K562 (cell line): ENCODE measurements around the gene PVALEF. TPM values are rescaled to one million over a fixed set of nuclear protein-coding genes. Genes with fewer than 3 reads are reported as not detected.
A peak's percentile ranks its signal among the peaks of the same experiment; 100 is the strongest.

ENCODE experiments used
- ATAC-seq: fragments of 200-7000 bp; cut with Tn5 transposase; 3 replicates; pipeline ENCODE4 v1.9.1; 2020; ENCODE audit warnings: moderate library complexity
- BruUV-seq: library from RNA; stranded (reverse); fragments of 400-500 nt; replicated peaks from 2 replicates; lab custom pipeline; 2021; lab: Mats Ljungman, UMichigan
- CTCF ChIA-PET: fragments of 300-600 bp; formaldehyde crosslinking; extraction: SDS; loops from one replicate; lab custom pipeline; 2021; ENCODE audit warnings: low intra/inter-chr PET ratio; lab: Yijun Ruan, JAX
- POLR2A ChIA-PET: fragments of 300-600, 350-650 bp; sonication (Branson Sonifier 250); formaldehyde crosslinking; extraction: SDS; loops from one replicate; lab custom pipeline; 2021; ENCODE audit warnings: antibody characterized with exemption, inconsistent platforms; lab: Yijun Ruan, JAX
- DNase-seq, 4 experiments: peaks; one replicate each; pipeline versions ENCODE4 v3.0.0 to v3.0.0-alpha.2; 2011 to 2018; ENCODE audit warnings: low spot score in 3 of 4, mixed read lengths in 3 of 4; ENCODE audit errors: extremely low read depth in 1 of 4
- FAIRE-seq: peaks from 2 replicates; lab custom pipeline; 2011; peaks lifted over from hg19 to GRCh38; lab: Jason Lieb, UNC
- H2AFZ ChIP-seq: 2 replicates; pipeline ENCODE4 v1.6.0; 2011; ENCODE audit warnings: low read depth, low read length, control low read depth, inconsistent platforms
- H3K27ac ChIP-seq: fragments of 200-600 bp; 3 replicates; pipeline ENCODE4 v1.8.0; 2011; ENCODE audit warnings: low read depth, mild to moderate bottlenecking, control low read depth, inconsistent platforms, low read length, moderate library complexity, mixed read lengths; ENCODE audit errors: extremely low read depth
- H3K27me3 ChIP-seq, 2 experiments: fragments of 300-600 bp in 1 of 2; 2 replicates in 1 of 2; 3 replicates in 1 of 2; pipeline versions ENCODE4 v1.6.0 to v1.8.0; 2011; ENCODE audit warnings: inconsistent platforms in 2 of 2, low read length in 2 of 2, mild to moderate bottlenecking in 1 of 2, mixed read lengths in 1 of 2, moderate library complexity in 1 of 2; ENCODE audit not compliant: control insufficient read depth in 2 of 2, insufficient read depth in 2 of 2
- H3K36me3 ChIP-seq: fragments of 300-600 bp; 3 replicates; pipeline ENCODE4 v1.8.0; 2011; ENCODE audit warnings: mild to moderate bottlenecking, low read length, inconsistent platforms; ENCODE audit not compliant: control insufficient read depth, insufficient read depth
- H3K4me1 ChIP-seq, 2 experiments: fragments of 200-600 bp in 1 of 2; replicated peaks in 1 of 2; 2 replicates in 1 of 2; 3 replicates in 1 of 2; pipeline versions ENCODE4 v1.5.1 to v1.8.0; 2011; ENCODE audit warnings: inconsistent platforms in 2 of 2, low read length in 2 of 2, mild to moderate bottlenecking in 1 of 2, mixed read lengths in 1 of 2, moderate library complexity in 1 of 2; ENCODE audit not compliant: control insufficient read depth in 2 of 2, insufficient read depth in 2 of 2
- H3K4me2 ChIP-seq: 2 replicates; pipeline ENCODE4 v1.6.1; 2011; ENCODE audit warnings: low read length, control low read depth, inconsistent platforms, mixed read lengths; ENCODE audit not compliant: insufficient read depth
- H3K4me3 ChIP-seq: fragments of 200-600 bp; sonication (generic), shearing (Covaris generic); 2 replicates; pipeline ENCODE4 v1.5.1; 2016; ENCODE audit warnings: control low read depth, inconsistent platforms
- H3K79me2 ChIP-seq: fragments of 200-600 bp; 3 replicates; pipeline ENCODE4 v1.8.0; 2011; ENCODE audit warnings: low read length, inconsistent platforms; ENCODE audit not compliant: control insufficient read depth, insufficient read depth
- H3K9ac ChIP-seq, 2 experiments: 2 replicates each; pipeline versions ENCODE4 v1.6.0 to v1.6.1; 2011; ENCODE audit warnings: low read depth in 2 of 2, low read length in 2 of 2, control low read depth in 1 of 2, inconsistent platforms in 1 of 2, mild to moderate bottlenecking in 1 of 2, mixed read lengths in 1 of 2; ENCODE audit not compliant: insufficient read depth in 1 of 2
- H3K9me1 ChIP-seq: one replicate; pipeline ENCODE4 v1.6.0; 2011; ENCODE audit warnings: inconsistent platforms, mild to moderate bottlenecking, low read length, moderate library complexity; ENCODE audit not compliant: control insufficient read depth, insufficient read depth
- H3K9me3 ChIP-seq: replicated peaks from 2 replicates; pipeline ENCODE4 v1.5.1; 2011; ENCODE audit warnings: low read depth, low read length, inconsistent platforms; ENCODE audit not compliant: control insufficient read depth, insufficient read depth
- H4K20me1 ChIP-seq: replicated peaks from 2 replicates; pipeline ENCODE4 v1.6.1; 2011; ENCODE audit warnings: low read length, inconsistent platforms, mixed read lengths; ENCODE audit not compliant: control insufficient read depth, insufficient read depth
- KDM5B ChIP-seq: fragments of 200-600 bp; sonication (generic); IDR thresholded peaks from 2 replicates; pipeline ENCODE4 v1.6.1; 2012; ENCODE audit warnings: low read depth, mild to moderate bottlenecking, moderate library complexity, low read length, control low read depth, inconsistent platforms; ENCODE audit not compliant: insufficient replicate concordance
- WGBS: fragments of 100-300 bp; shearing (Covaris generic); methylation state at CpG from one replicate; pipeline ENCODE4 v1.1.6; 2016; ENCODE audit warnings: low coverage, mixed read lengths; ENCODE audit not compliant: insufficient coverage; ENCODE audit errors: missing lambda C conversion rate; 5-methylcytosine and 5-hydroxymethylcytosine counted together
- in situ Hi-C: fragments of 300-500 bp; cut with MboI; formaldehyde crosslinking; loops from 4 replicates; pipeline ENCODE4 v1.15.0; 2018; ENCODE audit warnings: inconsistent platforms, mixed read lengths
- intact Hi-C: fragments of 100-400 bp; cut with micrococcal nuclease; formaldehyde crosslinking; loops from 2 replicates; pipeline ENCODE4 v1.14.2; 2022
- polyA plus RNA-seq, 8 experiments: library from polyadenylated mRNA; depleted of rRNA in 4 of 8; stranded (reverse) in 5 of 8; unstranded in 3 of 8; fragments of >200 nt; fragmentation: Nextera tagmentation in 2 of 8; fragmentation: Illumina TruSeq in 1 of 8; extraction: Ambion mirVana in 2 of 8; extraction: Trizol in 1 of 8; gene quantifications; 2 replicates each; pipeline versions ENCODE4 v1.2.1 to v1.2.3, GENCODE V29; 2011 to 2014; ENCODE audit warnings: inconsistent platforms in 1 of 8, missing spikeins in 1 of 8
- total RNA-seq, 7 experiments: library from RNA; depleted of rRNA in 6 of 7; stranded (reverse); fragments of >200 nt in 6 of 7; fragmentation: Illumina TruSeq in 2 of 7; extraction: Trizol in 2 of 7; gene quantifications; 2 replicates each; pipeline versions ENCODE4 v1.2.1 to v1.2.3, GENCODE V29; 2011 to 2021; ENCODE audit warnings: low replicate concordance in 1 of 7
- TF ChIP-seq, protein P1 (sequence below), 2 experiments: IDR thresholded peaks; 2 replicates each; pipeline ENCODE4 v1.6.1; 2012; ENCODE audit warnings: improper control_type of control experiment in 2 of 2, low read depth in 2 of 2, low read length in 2 of 2, borderline replicate concordance in 1 of 2
- TF ChIP-seq, protein P2 (sequence below): fragments of 200-800 bp; sonication (Bioruptor generic); IDR thresholded peaks from 2 replicates; pipeline ENCODE4 v1.6.1; 2017; ENCODE audit warnings: missing genetic modification characterization, missing compliant biosample characterization

The PVALEF gene
- total and polyA plus RNA-seq, 9 of the 15 experiments (the other 6 are each of a cell fraction or from before 2014, with no cell fraction given) = not detected

DNA sequence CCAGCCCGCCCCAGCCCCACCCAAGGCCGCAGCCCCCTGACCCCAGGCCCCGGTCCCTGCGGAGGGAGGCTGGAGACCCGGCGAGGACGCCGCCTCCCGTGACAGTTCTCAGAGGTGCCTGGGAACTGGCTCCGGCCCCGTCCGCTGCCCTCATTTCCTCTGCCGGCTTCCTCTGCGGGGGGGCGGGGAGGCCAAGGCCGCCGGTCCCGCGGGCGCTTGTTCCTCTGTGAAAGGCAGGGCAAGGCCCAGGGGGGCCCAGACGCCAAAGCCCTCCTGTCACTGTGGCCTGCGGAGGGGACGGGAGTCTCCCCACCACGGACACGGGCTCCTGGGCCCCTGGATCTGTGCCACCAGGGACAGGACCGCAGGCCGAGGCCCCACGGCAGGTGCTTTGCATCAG lies 5.0 kb upstream of the PVALEF start:
- no peaks in the 10 kb centered on the region for H3K9me1 ChIP-seq
- CTCF ChIA-PET = no interaction called here
- POLR2A ChIA-PET = no interaction called here
- no peak overlapping the region for H3K4me3 ChIP-seq
- in situ Hi-C loops (no loop called here), intact Hi-C loops (no loop called here)
- H2AFZ ChIP-seq = no peak overlapping the region
- no peaks in the 10 kb centered on the region; the same call in 1 of the 2 replicates for H4K20me1 ChIP-seq
- H3K4me1 ChIP-seq = peaks cover 0 to 79% of the 10 kb centered on the region in 2 experiments; a peak in 2 of 5 replicates
- no peak overlapping the region for H3K27ac ChIP-seq
- no TSS peak for BruUV-seq
- TF ChIP-seq KDM5B = no peak
- TF ChIP-seq, protein P1, sequence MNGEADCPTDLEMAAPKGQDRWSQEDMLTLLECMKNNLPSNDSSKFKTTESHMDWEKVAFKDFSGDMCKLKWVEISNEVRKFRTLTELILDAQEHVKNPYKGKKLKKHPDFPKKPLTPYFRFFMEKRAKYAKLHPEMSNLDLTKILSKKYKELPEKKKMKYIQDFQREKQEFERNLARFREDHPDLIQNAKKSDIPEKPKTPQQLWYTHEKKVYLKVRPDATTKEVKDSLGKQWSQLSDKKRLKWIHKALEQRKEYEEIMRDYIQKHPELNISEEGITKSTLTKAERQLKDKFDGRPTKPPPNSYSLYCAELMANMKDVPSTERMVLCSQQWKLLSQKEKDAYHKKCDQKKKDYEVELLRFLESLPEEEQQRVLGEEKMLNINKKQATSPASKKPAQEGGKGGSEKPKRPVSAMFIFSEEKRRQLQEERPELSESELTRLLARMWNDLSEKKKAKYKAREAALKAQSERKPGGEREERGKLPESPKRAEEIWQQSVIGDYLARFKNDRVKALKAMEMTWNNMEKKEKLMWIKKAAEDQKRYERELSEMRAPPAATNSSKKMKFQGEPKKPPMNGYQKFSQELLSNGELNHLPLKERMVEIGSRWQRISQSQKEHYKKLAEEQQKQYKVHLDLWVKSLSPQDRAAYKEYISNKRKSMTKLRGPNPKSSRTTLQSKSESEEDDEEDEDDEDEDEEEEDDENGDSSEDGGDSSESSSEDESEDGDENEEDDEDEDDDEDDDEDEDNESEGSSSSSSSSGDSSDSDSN (IDR thresholded peaks at IDR 0.05; ENCODE audit: borderline replicate concordance in 1 of 2, low read depth in 2 of 2, low read length in 2 of 2) = 0 out of 4 replicates have a peak, but pooled peaks of 1 of the 2 experiments have one; percentile 24
- TF ChIP-seq, protein P2, sequence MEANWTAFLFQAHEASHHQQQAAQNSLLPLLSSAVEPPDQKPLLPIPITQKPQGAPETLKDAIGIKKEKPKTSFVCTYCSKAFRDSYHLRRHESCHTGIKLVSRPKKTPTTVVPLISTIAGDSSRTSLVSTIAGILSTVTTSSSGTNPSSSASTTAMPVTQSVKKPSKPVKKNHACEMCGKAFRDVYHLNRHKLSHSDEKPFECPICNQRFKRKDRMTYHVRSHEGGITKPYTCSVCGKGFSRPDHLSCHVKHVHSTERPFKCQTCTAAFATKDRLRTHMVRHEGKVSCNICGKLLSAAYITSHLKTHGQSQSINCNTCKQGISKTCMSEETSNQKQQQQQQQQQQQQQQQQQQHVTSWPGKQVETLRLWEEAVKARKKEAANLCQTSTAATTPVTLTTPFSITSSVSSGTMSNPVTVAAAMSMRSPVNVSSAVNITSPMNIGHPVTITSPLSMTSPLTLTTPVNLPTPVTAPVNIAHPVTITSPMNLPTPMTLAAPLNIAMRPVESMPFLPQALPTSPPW = peak; percentile 38; the same call in 1 of the 2 replicates
- H3K4me2 ChIP-seq = no peak overlapping the region
- peaks cover 39 to 91% of the 10 kb centered on the region in 2 experiments; a peak in 4 of 5 replicates for H3K27me3 ChIP-seq
- WGBS = 8% methylated on average over 8 of the region's 28 CpGs
- no peaks in the 10 kb centered on the region for H3K9me3 ChIP-seq
- H3K79me2 ChIP-seq = no peaks in the 10 kb centered on the region
- FAIRE-seq (no peak), DNase-seq (no peak), ATAC-seq (no peak)
- H3K9ac ChIP-seq = peak overlapping the region in 1 of 2 experiments; percentile 6; a peak in 1 of 4 replicates
- H3K36me3 ChIP-seq = no peaks in the 10 kb centered on the region
